A549 treated with Hydrocortisone at 1 μM for 4 hours (cell line): Measurements from ENCODE around the gene XIRP1. TPM values are rescaled to one million over a fixed set of nuclear protein-coding genes. Genes with fewer than 3 reads are reported as not detected.

Source experiments
- total RNA-seq: library from RNA; stranded (reverse); fragments of 200-300 nt; extraction: Qiagen RNA extraction; gene quantifications from 5 replicates; pipeline ENCODE4 v1.2.3, GENCODE V29; 2022

Gene XIRP1, protein sequence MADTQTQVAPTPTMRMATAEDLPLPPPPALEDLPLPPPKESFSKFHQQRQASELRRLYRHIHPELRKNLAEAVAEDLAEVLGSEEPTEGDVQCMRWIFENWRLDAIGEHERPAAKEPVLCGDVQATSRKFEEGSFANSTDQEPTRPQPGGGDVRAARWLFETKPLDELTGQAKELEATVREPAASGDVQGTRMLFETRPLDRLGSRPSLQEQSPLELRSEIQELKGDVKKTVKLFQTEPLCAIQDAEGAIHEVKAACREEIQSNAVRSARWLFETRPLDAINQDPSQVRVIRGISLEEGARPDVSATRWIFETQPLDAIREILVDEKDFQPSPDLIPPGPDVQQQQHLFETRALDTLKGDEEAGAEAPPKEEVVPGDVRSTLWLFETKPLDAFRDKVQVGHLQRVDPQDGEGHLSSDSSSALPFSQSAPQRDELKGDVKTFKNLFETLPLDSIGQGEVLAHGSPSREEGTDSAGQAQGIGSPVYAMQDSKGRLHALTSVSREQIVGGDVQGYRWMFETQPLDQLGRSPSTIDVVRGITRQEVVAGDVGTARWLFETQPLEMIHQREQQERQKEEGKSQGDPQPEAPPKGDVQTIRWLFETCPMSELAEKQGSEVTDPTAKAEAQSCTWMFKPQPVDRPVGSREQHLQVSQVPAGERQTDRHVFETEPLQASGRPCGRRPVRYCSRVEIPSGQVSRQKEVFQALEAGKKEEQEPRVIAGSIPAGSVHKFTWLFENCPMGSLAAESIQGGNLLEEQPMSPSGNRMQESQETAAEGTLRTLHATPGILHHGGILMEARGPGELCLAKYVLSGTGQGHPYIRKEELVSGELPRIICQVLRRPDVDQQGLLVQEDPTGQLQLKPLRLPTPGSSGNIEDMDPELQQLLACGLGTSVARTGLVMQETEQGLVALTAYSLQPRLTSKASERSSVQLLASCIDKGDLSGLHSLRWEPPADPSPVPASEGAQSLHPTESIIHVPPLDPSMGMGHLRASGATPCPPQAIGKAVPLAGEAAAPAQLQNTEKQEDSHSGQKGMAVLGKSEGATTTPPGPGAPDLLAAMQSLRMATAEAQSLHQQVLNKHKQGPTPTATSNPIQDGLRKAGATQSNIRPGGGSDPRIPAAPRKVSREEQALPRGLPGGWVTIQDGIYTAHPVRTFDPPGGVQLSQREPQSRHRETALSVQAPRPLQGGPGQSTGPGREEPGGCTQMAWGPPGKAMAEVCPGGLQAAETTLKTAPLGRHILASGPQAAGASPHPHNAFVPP (N-terminal part only)
- 0.10 to 0.16 TPM (median 0.14 TPM) in 5 replicates for total RNA-seq

DNA sequence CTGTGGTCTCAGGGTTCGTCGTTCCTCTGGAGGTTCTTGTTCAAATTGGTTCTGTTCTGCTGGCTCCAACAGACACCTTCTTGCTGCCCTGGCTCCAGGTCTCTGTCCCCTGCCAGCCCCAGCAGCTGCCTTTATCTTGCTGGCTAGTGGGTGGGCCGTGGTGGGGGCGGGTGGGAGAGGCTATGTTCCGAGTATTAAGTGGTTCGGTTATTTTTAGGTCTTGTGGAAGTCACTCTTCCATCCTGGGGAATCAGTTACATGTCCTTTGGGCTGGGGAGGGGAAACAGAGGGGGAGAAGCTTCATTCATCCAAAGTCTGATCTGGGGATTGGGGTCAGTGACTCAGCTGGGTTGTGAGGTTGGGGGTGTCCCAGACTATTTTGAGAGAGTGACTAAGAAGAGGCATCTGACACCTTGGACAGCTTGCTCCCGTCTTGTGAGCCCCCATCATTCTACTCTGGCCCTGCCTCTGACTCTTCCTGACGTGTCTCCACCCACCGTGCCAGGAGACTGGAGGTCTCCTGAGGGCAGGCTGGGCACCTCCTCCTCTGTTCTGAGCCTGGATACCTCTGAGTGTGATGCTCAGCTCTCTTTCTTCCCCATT is at the start of gene XIRP1:
TSS of gene XIRP1 (minus strand) at position 106 of the 603 bp plus-strand sequence. CDS start 3,150 bp downstream, outside the sequence.

Other genes starting within 250 kb of the XIRP1 start
- gene SCN11A, start 140.7 kb downstream of the XIRP1 start, total RNA-seq: not detected in 5 replicates
- gene WDR48, start 140.6 kb downstream of the XIRP1 start, total RNA-seq: 16.8 to 26.9 TPM (median 21.3 TPM) in 5 replicates
- 28.0 to 34.2 TPM (median 34.0 TPM) in 5 replicates for gene GORASP1, start 85.0 kb downstream of the XIRP1 start, total RNA-seq
- gene TTC21A, start 84.9 kb downstream of the XIRP1 start, total RNA-seq: 1.9 to 2.3 TPM (median 2.3 TPM) in 5 replicates
- 18.3 to 23.7 TPM (median 20.1 TPM) in 5 replicates for gene CSRNP1, start 39.0 kb downstream of the XIRP1 start, total RNA-seq
- gene CX3CR1, start 87.4 kb upstream of the XIRP1 start, total RNA-seq: 0.06 to 0.09 TPM (median 0.07 TPM) in 3 of 5 replicates, not detected in the others
- gene CCR8, start 137.1 kb upstream of the XIRP1 start, total RNA-seq: not detected in 5 replicates
- 35.9 to 43.5 TPM (median 37.8 TPM) in 5 replicates for gene SLC25A38, start 190.8 kb upstream of the XIRP1 start, total RNA-seq
- gene RPSA, start 214.1 kb upstream of the XIRP1 start, total RNA-seq: 2,524 to 2,861 TPM (median 2,696 TPM) in 5 replicates